ENCODE results near the gene OR4A15. TPM values are rescaled to one million over a fixed set of nuclear protein-coding genes. Genes with fewer than 3 reads are reported as not detected.

OR4A15 gene
- not detected for total RNA-seq

GRCh38 chr11:55367674-55368073, at the start of gene OR4A15:
Gene OR4A15, plus strand, starts transcription at chr11:55367974. Its CDS starts 0 bp downstream, at chr11:55367974.
- Mint-ChIP-seq H3K27me3 (ENCODE audit: low read depth) (no peaks in the 10 kb centered on the region), H3K27ac (no peak within 1 kb of the TSS), H3K9me3 (ENCODE audit: insufficient read depth) (peaks cover 20% of the 10 kb centered on the region), H3K36me3 (ENCODE audit: low read depth) (no peaks in the 10 kb centered on the region), H3K4me3 (no peak within 1 kb of the TSS), H3K4me1 (ENCODE audit: low read depth) (no peaks in the 10 kb centered on the region)
- CTCF ChIA-PET: no interaction called here
- POLR2A ChIA-PET: no interaction called here
- no peak for ATAC-seq
- no peak for DNase-seq

DNA sequence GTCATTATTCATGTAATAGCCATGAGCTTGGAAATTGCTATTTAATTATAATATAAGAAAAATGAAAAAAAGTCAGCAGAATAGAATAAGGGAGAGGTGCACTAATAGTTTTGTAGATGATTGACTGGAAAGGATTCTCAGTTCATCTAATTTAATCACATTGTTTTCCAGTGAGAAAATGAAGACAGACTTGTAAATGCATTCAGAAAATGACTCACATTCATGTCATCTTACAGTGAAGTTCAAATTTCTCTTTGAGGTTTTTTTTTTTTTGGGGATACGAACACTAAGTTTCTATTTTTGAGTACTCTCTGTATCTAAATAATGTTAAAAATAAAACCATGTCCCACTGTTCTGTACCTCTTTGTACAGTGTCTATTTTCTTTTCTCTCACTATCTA, 43.3 kb upstream of the OR4A15 start:
- POLR2A ChIA-PET: no interaction called here
- no peaks in the 10 kb centered on the region for H3K36me3 Mint-ChIP-seq (ENCODE audit: low read depth)
- CTCF ChIA-PET: no interaction called here

GRCh38 chr11:55342901-55343300, 24.9 kb upstream of the OR4A15 start, which contains the start of gene OR4A16:
Gene OR4A16, plus strand, starts transcription at chr11:55343201. Its CDS starts 0 bp downstream, at chr11:55343201.
- ChIA-PET CTCF (no interaction called here), POLR2A (no interaction called here)
- H3K27ac Mint-ChIP-seq: no peak within 1 kb of the TSS
- ATAC-seq: no peak
- no peak within 1 kb of the TSS for H3K4me3 Mint-ChIP-seq
- no peaks in the 10 kb centered on the region for H3K27me3 Mint-ChIP-seq (ENCODE audit: low read depth)
- H3K9me3 Mint-ChIP-seq (ENCODE audit: insufficient read depth): peaks cover 20% of the 10 kb centered on the region
- H3K4me1 Mint-ChIP-seq (ENCODE audit: low read depth): no peaks in the 10 kb centered on the region
- DNase-seq: no peak
- H3K36me3 Mint-ChIP-seq (ENCODE audit: low read depth): no peaks in the 10 kb centered on the region

More for the DNA sequence above, 43.3 kb upstream of the OR4A15 start:
- Mint-ChIP-seq H3K9me3 (ENCODE audit: insufficient read depth) (peaks cover 34% of the 10 kb centered on the region), H3K4me1 (ENCODE audit: low read depth) (no peaks in the 10 kb centered on the region), H3K4me3 (no peak overlapping the region), H3K27ac (no peak overlapping the region), H3K27me3 (ENCODE audit: low read depth) (no peaks in the 10 kb centered on the region)
- no peak for DNase-seq
- ATAC-seq: no peak

- Mint-ChIP-seq H3K4me1 (ENCODE audit: low read depth) (no peaks in the 10 kb centered on the region), H3K9me3 (ENCODE audit: insufficient read depth) (peaks cover 26% of the 10 kb centered on the region), H3K36me3 (ENCODE audit: low read depth) (no peaks in the 10 kb centered on the region), H3K27ac (no peak overlapping the region), H3K4me3 (no peak overlapping the region), H3K27me3 (ENCODE audit: low read depth) (no peaks in the 10 kb centered on the region)
- ATAC-seq (no peak), DNase-seq (no peak)
- POLR2A ChIA-PET: no interaction called here
- CTCF ChIA-PET: no interaction called here
These were observed 22.5 kb upstream of the OR4A15 start for GRCh38 chr11:55345306-55345705.

DNA sequence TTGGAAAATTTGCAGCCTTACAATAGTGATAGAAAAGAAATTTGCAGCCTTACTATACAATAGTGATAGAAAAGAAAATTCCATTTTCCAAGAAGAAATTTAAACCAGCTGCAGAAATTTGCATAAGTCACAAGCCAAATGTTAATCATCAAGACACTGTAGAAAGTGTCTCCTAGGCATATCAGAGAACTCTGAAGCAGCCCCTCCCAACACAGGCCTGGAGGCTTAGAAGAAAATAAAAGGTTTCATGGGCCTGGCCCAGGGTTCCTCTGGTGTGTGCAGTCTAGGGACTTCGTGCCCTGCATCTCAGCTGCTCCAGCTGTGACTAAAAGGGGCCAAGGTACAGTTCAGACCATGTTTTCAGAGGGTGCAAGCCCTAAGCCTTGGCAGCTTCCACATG, 18.7 kb upstream of the OR4A15 start:
- POLR2A ChIA-PET: no interaction called here
- H3K36me3 Mint-ChIP-seq (ENCODE audit: low read depth): no peaks in the 10 kb centered on the region
- H3K27me3 Mint-ChIP-seq (ENCODE audit: low read depth): no peaks in the 10 kb centered on the region
- H3K9me3 Mint-ChIP-seq (ENCODE audit: insufficient read depth): peaks cover 36% of the 10 kb centered on the region
- ATAC-seq (no peak), DNase-seq (no peak)
- no peak overlapping the region for H3K27ac Mint-ChIP-seq
- no peaks in the 10 kb centered on the region for H3K4me1 Mint-ChIP-seq (ENCODE audit: low read depth)
- H3K4me3 Mint-ChIP-seq: no peak overlapping the region
- CTCF ChIA-PET: no interaction called here

GRCh38 chr11:55357560-55358184, 10.1 kb upstream of the OR4A15 start:
- Mint-ChIP-seq H3K4me1 (ENCODE audit: low read depth) (no peaks in the 10 kb centered on the region), H3K9me3 (ENCODE audit: insufficient read depth) (peaks cover 33% of the 10 kb centered on the region), H3K4me3 (no peak overlapping the region), H3K36me3 (ENCODE audit: low read depth) (no peaks in the 10 kb centered on the region), H3K27me3 (ENCODE audit: low read depth) (no peaks in the 10 kb centered on the region), H3K27ac (no peak overlapping the region)
- no peak for DNase-seq
- ATAC-seq: no peak
- CTCF ChIA-PET: interaction anchor here (1.6 kb wide), 1 partner anchor 11 kb away, joined by 3 read pairs; no protein-coding TSS in a partner anchor
- POLR2A ChIA-PET: no interaction called here

DNA sequence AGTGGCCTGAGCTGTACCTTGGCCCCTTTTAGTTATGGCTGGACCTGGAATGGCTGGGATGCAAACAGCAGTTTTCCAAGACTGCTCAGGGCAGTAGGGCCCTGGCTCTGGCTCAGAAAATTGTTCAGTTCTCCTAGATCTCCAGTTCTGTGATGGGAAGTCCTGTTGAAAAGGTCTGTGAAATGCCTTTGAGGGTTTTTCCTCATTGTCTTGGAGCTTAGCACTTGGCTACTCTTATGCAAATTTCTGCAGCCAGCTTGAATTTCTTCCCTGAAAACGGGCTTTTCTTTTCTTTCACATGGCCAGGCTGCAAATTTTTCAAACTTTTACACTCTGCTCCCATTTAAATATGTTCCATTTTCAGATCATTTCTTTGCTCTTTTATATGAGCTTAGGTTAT, 33.2 kb downstream of the OR4A15 start:
- H3K36me3 Mint-ChIP-seq (ENCODE audit: low read depth): no peaks in the 10 kb centered on the region
- H3K27me3 Mint-ChIP-seq (ENCODE audit: low read depth): no peaks in the 10 kb centered on the region
- DNase-seq: no peak
- POLR2A ChIA-PET: no interaction called here
- H3K9me3 Mint-ChIP-seq (ENCODE audit: insufficient read depth): peaks cover 30% of the 10 kb centered on the region
- no peak overlapping the region for H3K27ac Mint-ChIP-seq
- H3K4me3 Mint-ChIP-seq: no peak overlapping the region
- no peak for ATAC-seq
- H3K4me1 Mint-ChIP-seq (ENCODE audit: low read depth): no peaks in the 10 kb centered on the region
- CTCF ChIA-PET: no interaction called here

Other genes with a start within 250 kb of the OR4A15 start
- gene TRIM48, start 105.8 kb upstream of the OR4A15 start, total RNA-seq: not detected
- not detected for gene OR4A16, start 24.8 kb upstream of the OR4A15 start, total RNA-seq
- not detected for gene OR4C15, start 186.5 kb downstream of the OR4A15 start, total RNA-seq
- gene OR4C16, start 204.2 kb downstream of the OR4A15 start, total RNA-seq: not detected
- not detected for gene OR4C11, start 239.7 kb downstream of the OR4A15 start, total RNA-seq

All from activated CD8-positive, alpha-beta T cell treated with anti-CD3 and anti-CD28 coated beads, Interleukin-2, amount 10 ng/mL, durations not matched to agents 7 days and 5 days (primary cell).